BJ (cell line): ENCODE measurements around the gene PSMB10. TPM values are rescaled to one million over a fixed set of nuclear protein-coding genes. Genes with fewer than 3 reads are reported as not detected.
A peak's percentile ranks its signal among the peaks of the same experiment; 100 is the strongest.

Experiments
- CTCF ChIA-PET: fragments of 350-600 bp; formaldehyde crosslinking; extraction: SDS; loops from one replicate; lab custom pipeline; 2021; ENCODE audit warnings: antibody characterized with exemption, inconsistent platforms; lab: Yijun Ruan, JAX
- POLR2A ChIA-PET: fragments of 300-600 bp; sonication (Branson Sonifier 250); formaldehyde crosslinking; extraction: SDS; loops from one replicate; lab custom pipeline; 2021; ENCODE audit warnings: antibody characterized with exemption; lab: Charles Lee
- DNase-seq: peaks from one replicate; pipeline ENCODE4 v3.0.0-alpha.2; 2011; ENCODE audit warnings: low read depth
- H3K27me3 ChIP-seq: 2 replicates; pipeline ENCODE4 v1.6.0; 2011; ENCODE audit warnings: low read length; ENCODE audit not compliant: control insufficient read depth, insufficient read depth
- H3K36me3 ChIP-seq: 2 replicates; pipeline ENCODE4 v1.5.1; 2011; ENCODE audit warnings: low read length; ENCODE audit not compliant: control insufficient read depth, insufficient read depth
- H3K4me3 ChIP-seq: 2 replicates; pipeline ENCODE4 v1.5.1; 2011; ENCODE audit warnings: low read depth, mild to moderate bottlenecking, control low read depth, low read length
- CTCF ChIP-seq: IDR thresholded peaks from 2 replicates; pipeline ENCODE4 v1.5.1; 2011; ENCODE audit warnings: low read depth, mild to moderate bottlenecking, control low read depth, inconsistent platforms, low read length, moderate library complexity; ENCODE audit not compliant: insufficient read depth
- polyA plus RNA-seq: library from polyadenylated mRNA; depleted of rRNA; stranded (reverse); fragments of >200 nt; gene quantifications from 2 replicates; pipeline ENCODE4 v1.2.3, GENCODE V29; 2011

PSMB10 gene
- polyA plus RNA-seq, 1 experiment, result 29.1 TPM

DNA sequence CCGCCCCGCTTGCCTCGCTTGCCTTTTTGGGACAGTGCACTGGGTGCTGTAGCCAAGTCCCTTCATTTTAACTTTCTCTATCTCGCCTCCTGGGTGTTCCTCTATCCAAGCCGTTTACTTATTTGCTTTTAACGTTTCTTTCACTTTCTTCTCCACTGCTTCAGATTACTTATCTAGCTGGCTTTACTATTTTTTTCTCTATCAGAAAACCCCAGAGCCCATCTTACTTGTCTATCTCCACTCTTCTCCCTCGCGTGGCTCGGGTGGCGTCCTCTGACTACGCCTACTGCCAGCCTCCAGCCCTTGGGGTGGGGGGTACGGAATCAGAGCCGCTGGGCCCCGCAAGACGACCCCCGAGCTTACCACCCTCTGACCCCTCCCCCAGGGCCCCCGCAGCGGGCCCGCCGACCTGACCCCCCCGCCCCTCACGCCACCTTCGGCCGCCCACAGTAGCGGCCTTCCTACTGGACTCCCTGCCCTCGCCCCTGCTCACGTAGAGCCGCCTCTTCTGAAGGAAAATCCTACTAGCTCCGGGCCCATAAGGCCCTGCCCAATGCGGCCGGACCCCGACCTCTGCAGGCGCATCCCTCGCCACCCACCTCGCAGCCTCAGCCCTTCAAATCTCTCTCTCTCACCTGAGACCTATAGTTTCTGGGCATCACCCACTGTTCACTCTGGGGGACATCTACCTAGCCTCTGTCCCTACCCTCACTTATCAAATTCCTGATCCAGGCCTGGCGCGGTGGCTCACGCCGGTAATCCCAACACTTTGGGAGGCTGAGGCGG, 32.8 kb upstream of the PSMB10 start:
- H3K27me3 ChIP-seq, result no peaks in the 10 kb centered on the region
- POLR2A ChIA-PET, result interaction anchor here (0.6 kb wide), 1 partner anchor 115 kb away, joined by 6 read pairs; no protein-coding TSS in a partner anchor
- no peak for DNase-seq

GRCh38 chr16:67968400-67969253, 32.0 kb upstream of the PSMB10 start, which contains the start of gene SLC12A4:
SLC12A4 (minus strand) TSS chr16:67968637; CDS start chr16:67968553, 84 bp downstream.
- peak; percentile 10; the same call in 1 of the 2 replicates for TF ChIP-seq CTCF
- Histone ChIP-seq H3K4me3 (peak within 1 kb of the TSS; percentile 80), H3K27me3 (no peaks in the 10 kb centered on the region), H3K36me3 (peaks cover 4% of the 10 kb centered on the region)
- ChIA-PET POLR2A (no interaction called here), CTCF (interaction anchor here (0.6 to 2.8 kb wide), 2 partner anchors 72 to 152 kb away, joined by 3 to 15 read pairs; no protein-coding TSS in a partner anchor)
- DNase-seq, result peak; percentile 18

More for the DNA sequence above, 32.8 kb upstream of the PSMB10 start:
- CTCF ChIA-PET, result interaction anchor here (0.6 to 1.3 kb wide), 4 partner anchors 9 to 153 kb away, joined by 3 read pairs; no protein-coding TSS in a partner anchor
- H3K4me3 ChIP-seq, result peak overlapping the region; percentile 80
- TF ChIP-seq CTCF, result 0 out of 2 replicates have a peak, but pooled peaks have one; percentile 2
- peaks cover 4% of the 10 kb centered on the region for H3K36me3 ChIP-seq

DNA sequence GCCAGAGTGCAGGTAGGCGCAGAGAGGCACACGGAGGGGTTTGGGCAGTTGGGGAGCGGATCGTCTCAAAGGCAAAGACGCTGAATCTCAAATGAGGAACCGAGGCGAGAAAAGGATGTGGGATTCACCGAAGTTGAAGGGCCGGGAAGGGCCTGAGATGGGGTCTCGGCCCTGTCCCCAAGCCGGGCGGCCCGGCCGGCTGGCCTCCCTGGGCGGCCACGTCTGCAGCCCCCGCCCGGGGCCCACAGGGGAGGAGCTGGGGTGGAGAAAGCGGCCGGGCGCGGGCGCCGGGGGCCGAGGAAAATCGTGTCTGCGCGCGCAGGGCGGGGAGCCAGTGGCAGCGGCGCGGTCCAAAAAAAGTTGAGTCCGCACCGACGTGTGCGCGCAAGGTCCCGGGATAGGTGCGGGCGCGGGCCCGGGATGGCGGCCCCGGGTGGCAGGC, 31.3 kb upstream of the PSMB10 start:
- no peak for DNase-seq
- Histone ChIP-seq H3K27me3 (no peaks in the 10 kb centered on the region), H3K4me3 (peak overlapping the region; percentile 80), H3K36me3 (peaks cover 10% of the 10 kb centered on the region)
- ChIA-PET CTCF (interaction anchor here (0.6 to 2.8 kb wide), 2 partner anchors 73 to 151 kb away, joined by 3 to 15 read pairs; no protein-coding TSS in a partner anchor), POLR2A (no interaction called here)
- no peak for TF ChIP-seq CTCF

DNA sequence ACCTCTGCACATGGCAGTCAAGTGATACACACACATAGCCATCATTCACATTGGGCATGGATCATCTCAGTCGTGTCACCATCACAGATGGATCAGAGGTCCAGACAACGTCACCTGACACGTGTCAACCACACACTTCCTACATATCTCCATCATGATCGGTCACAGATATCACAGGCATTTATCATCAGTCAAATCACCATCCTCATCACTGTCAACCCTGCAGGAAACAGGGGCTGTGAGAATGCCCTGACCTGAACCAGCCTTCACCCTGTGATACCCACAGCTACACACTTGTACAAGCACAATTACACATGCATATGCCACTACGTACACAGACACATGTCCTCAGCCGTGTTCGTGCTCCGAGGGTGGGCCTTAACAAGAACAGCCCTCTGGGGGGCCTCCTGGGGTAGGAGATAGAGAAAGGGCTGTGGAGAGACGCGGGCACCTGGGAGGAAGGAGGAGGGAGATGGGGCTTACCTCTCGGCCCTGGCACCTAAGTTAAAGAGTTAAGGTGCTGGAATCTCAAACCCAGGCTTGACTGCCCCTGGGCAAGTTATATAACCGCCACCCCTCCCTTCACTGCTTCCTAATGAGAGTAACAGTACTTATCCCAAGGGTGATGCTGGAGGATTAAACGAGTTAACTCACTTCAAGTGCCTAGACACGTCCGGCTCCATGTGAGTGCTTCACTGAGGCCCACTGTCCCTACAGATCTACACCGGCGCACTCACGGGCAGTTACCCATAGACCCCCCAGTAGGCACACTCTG, 30.7 kb upstream of the PSMB10 start:
- Histone ChIP-seq H3K36me3 (peaks cover 15% of the 10 kb centered on the region), H3K27me3 (no peaks in the 10 kb centered on the region), H3K4me3 (peak overlapping the region; percentile 80)
- ChIA-PET CTCF (interaction anchor here (1.3 to 2.8 kb wide), 3 partner anchors 25 to 73 kb away, joined by 5 to 15 read pairs (median 9); partner anchors contain the start of gene PSMB10), POLR2A (interaction anchor here (0.6 to 1.0 kb wide), 2 partner anchors 31 to 133 kb away, joined by 3 to 4 read pairs; partner anchors contain the start of gene PSMB10)
- DNase-seq, result no peak
- no peak for TF ChIP-seq CTCF
